NCI-H146 treated with DMSO at 0.1 percent for 48 hours (cell line): Measurements from ENCODE around the gene LTC4S.

Experiments
- DNase-seq: peaks from one replicate; lab custom pipeline; 2025; ENCODE audit not compliant: unreplicated experiment; lab: John Stamatoyannopoulos, UW

The LTC4S gene

DNA sequence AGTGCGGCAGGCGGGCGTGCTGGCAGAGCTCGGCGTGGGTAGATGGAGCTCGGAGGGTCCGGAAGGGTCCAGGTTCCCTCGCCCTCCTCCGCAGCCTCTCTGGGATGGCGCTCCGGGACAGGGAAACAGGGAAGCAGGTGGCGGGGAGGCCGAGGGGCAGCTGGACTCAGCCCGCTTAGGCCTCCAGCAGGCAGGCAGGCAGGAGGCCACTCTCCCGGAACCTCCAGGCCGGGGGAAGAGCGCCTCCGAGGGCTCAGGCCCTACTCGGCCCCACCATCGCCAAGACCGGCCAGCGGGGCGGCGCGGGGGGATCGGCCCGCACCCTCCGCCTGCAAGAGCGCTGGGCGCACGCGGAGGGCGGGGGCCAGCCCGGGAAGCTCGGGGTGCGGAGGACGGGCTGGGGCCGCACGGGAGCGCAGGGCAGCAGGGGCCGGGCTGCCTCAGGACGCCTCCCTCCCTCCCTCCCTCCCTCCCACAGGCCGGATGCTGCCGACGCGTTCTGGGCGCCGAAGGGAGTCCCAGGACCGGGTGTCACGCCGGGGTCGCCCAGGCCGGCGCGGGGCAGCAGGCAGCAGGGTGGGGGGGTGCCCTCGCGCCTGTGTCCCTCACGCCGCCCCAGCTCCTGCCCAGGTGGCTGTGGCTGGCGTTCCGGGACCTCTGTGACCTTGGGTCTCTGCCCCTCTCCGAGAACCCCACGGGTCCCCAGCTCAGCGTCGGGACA is 11.9 kb downstream of the LTC4S start:
- peak; percentile 0 for DNase-seq

DNA sequence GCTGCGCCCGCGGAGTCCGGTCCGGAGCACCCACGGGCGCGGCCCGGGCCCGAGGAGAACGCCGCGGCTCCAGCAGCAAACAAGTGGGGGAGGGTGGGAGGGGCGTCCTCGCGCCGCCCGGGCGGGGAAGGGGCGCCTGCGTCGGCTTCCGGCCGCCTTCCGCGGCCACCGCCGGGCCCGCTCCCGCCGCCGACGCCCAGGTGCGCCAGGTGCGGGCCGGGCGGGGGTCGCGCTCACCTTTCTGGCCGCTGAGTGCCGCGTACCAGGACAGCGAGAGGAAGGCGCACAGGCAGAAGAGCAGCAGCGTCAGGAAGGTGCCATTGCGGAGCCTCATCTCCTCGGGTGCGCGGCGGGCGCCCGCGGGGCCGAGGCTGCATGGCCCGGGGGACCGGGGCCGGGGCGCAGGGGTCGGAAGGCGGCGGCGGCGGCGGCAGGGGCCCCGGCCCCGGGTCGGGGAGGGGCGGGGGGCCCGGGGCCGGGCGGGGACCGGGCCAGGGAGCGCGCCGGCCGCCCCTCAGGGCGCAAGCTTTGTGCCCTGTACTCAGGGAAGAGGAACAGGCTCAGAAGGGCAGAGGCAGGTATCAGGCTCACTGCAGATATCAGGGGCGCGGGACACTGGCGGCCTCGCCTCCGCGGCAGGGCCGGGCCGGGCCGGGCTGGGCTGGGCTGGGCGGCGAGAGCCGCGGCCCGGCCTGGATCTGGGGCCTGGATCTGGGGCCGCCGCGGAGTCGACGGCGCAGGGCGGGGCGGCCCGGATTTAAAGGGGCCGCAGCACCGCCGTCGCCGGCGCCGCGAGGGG is 12.7 kb downstream of the LTC4S start, which contains the start of gene MGAT4B:
TSS of gene MGAT4B (minus strand) at position 617 of the 799 bp plus-strand sequence. CDS start at position 334, 283 bp downstream.
- peak; percentile 32 for DNase-seq

DNA sequence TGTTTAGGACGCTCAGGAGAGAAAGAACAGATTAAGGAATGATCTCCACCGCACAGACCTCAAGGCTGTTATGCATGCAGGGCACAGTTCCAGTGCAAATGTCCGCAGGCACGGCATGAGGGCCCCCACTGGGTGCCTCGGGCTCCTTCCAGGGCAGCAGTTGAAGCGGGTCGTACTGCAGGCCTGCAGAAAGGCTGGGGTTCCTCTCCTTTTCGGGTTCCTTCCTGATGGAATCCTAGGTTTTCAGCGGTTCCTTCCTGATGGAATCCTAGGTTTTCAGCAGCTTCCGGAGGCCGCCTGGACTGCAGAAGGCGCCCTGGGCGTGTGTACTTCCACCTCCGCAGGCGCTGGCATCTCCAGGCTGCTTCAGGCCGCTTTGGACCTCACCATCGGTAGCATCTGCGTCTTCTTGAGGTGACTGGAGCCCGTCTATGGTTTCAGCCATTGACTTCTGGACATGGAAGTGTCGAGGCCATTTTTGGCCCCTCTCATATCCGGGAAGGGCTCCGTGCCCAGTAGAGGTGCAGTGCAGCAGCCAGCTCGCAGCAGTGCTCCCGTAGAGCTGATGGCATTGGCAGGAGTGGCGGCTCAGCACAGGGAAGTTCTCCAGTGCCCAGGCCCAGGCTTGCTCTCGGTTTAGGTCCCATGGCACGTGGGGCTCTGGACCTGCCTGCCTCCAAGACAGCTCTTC is 18.5 kb downstream of the LTC4S start:
- DNase-seq = no peak

DNA sequence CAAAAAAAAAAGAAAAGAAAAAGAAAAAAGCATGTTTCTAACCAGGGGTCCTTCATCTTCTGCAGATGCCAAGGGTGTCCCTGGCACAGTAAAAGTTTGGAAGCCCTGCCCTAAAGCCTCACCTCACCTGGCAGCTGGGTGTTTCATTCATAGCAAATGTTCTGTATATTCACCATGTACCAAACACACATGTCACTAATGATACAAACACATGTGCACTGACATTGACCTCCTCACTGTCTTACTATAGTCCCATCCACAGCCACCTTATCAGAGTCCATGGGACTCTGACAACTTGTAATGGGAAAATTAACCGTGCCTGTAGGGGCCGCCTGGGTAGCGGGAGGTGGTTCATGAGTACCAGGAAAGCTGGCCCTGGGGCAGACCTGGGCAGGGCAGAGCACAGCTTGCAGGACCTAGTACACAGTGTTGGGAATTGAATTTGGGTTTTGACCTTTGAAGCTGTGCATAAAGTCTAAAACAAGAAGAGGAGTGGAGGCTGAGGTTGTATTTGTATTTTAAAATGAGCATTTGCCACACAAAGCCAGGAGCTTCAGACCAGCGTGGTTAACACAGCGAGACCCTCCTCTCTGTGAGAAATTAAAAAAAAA is 19.3 kb downstream of the LTC4S start:
- DNase-seq = no peak

DNA sequence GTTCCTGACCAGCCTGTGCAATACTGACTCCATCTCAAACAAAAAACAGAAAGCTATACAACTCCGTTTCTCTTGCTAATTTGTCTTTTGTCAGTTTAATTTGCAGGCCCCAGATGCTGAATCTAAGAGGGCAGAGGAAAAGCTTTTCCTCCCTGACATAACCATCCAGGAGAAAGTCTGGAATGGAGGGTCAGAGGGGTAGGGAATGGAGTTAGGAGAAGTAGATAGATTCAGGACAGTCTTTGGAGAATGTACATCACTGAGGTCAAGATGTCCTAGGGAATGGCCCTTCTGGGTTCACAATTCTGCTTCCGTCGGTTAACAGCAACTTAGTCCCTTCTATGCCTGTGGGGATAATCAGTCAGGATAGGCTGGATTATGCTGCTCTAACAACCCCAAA is 20.3 kb downstream of the LTC4S start:
- DNase-seq = no peak

DNA sequence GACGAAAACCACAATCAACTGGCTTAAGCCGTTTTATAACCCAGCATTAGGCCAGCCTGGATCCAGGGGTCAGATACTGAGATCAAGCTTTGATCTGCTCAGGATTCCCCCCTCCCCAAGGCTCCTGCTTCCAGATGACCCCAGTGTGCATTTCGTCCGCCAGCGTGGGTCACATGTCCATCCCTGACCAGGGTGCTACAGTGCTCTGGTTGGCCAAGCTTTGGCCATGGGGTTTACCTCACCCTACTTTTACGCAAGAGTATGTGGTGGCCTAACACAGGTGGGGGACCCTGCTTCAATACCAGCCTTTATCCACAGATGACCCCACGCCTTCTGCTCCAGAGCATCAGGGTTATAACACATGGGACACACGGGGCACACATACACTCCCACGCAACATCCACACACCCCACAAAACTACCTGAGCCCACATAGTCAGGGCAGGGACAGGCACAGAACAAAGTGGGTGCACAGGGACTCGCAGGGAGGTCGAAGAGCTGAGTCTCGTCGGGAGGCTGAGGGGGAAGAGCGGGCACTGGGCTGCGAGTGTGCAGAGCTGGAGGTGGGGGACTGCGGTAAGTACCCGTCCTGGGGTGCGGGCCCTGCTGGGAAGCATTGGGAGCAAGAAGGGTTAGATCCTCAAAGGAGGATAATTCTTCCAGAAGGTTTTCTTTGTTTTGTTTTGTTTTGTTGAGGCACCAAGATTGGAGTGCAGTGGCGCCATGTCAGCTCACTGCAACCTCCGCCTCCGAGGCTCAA is 21.9 kb downstream of the LTC4S start:
- no peak for DNase-seq

DNA sequence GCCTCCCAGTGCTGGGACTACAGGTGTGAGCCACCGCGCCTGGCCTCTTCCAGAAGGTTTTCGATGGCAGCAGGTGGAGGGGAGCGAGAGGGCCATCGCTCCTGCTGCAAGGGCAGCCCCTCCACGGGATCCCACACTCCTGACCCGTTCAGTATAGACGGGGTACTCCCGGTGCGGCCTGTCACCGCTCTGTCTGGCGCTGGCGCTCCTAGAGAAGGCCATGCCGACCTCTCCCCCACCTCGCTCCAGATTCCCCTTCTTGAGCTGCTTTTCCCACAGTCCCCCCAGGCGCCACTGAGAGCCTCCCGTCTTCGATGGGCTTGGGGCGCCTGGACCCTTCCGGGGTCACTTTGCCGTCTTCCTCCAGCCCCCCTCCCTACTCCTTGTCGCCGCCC is 22.6 kb downstream of the LTC4S start:
- no peak for DNase-seq

DNA sequence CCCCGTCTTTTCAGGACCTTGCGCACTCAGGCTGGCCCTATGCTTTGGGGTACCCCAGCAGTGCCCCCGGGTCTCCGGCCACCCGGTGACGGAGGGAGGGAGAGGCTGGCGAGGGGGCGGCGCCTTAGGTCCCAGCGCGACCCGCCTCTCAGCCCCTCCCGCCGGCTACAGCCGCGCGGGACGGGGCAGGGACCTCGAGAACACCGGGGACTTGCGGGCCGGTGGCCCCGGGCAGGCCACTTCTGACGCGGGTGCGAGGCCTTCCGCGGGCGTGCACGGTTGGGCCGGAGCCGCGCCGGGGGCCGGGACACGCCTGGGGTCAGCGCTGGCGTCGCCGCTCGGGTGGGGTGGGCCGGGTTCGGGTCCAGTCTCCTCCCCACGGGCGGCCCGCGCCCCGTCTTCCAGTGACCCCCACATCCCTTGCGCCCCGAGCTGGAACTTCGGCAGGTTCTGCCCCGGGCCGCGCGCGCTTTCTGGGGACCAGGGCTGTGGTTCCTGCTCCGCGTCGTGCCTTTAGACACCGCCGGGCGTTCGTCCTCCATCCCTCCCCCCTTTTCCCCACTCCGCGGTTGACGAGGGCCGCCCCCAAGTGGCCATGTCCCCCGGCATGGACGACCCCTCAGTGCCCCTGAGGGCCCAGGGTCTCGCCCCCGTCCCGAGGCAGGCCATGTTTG is 23.1 kb downstream of the LTC4S start:
- DNase-seq = no peak

DNA sequence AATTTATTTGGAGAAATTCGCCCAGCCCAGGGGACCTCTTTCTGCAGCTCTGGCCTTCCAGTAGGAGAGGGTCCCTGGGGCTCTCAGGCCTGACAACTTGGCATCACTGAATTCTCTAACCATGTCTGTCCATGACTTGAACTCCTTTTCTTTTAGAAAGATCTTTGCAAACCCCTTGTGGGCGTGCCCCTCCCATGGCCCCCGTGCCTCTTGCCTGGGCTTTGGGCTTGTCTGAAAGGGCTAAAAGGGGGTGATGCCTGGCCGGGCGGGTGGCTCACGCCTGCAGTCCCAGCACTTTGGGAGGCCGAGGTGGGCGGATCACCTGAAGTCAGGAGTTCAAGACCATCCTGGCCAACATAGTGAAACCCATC is 23.7 kb downstream of the LTC4S start:
- no peak for DNase-seq

DNA sequence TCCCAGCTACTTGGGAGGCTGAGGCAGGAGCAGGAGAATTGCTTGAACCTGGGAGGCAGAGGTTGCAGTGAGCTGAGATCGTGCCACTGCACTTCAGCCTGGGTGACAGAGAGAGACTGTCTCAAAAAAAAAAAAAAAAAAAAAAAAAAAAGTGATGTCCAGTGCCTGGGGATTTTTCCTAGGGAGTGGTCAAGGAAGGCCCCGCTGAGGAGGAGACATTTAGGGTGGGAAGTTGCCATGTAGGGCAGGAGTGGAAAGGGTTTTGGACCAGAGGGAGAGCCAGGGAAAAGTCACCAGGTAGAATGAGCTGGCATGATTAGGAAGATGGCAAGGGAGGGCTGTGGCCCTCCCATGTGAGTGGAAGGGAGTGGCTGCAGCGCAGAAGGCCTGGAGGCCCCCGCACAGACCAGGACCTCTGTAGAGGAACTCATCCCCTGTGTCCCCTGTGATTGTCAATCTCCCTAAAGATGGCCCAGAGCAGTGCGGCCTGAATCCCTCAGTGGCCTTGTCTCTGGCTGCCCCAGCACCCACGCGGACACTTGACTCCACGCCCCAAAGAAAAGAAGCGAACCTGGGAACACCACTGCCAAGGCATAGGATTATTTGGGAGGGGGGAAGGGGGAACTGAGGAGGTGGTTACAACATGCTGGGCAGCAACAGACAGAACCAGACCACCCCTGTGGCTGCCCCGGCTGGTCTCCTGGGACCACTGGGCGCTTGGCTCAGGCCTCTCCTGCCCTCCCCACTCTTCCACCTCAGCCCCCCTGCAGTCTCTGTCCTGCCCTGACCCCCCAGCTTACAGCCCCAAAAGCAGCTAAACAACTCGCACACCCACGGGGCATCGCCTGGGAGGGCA is 24.3 kb downstream of the LTC4S start:
- DNase-seq = no peak

DNA sequence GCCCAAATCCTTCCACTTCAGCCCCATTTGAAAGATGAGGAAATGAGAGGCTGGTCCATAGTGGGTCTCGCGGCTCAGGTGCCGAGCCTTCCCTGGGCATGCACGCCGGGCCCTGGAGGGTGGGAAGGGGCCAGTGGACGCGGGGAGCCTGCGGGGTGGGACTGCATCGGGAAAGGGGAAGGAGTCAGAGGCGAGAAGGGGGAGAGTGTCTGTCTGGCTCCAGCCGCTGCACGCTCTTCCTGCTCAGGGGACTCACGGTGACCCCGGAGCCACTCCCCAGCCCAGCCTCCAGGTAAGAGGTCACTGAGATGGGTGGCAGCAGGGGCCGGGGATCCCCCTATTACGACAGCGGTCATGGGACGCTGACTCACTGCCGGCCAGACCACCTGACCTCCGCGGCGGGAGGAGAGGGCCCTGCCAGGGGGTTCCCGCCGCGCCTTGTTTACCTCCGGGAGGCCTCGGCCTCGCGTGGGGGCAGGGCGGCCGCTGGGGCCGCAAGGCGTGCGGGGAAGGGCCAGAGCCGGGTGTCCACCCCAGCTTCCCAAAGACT is 25.0 kb downstream of the LTC4S start:
- DNase-seq = peak; percentile 27

DNA sequence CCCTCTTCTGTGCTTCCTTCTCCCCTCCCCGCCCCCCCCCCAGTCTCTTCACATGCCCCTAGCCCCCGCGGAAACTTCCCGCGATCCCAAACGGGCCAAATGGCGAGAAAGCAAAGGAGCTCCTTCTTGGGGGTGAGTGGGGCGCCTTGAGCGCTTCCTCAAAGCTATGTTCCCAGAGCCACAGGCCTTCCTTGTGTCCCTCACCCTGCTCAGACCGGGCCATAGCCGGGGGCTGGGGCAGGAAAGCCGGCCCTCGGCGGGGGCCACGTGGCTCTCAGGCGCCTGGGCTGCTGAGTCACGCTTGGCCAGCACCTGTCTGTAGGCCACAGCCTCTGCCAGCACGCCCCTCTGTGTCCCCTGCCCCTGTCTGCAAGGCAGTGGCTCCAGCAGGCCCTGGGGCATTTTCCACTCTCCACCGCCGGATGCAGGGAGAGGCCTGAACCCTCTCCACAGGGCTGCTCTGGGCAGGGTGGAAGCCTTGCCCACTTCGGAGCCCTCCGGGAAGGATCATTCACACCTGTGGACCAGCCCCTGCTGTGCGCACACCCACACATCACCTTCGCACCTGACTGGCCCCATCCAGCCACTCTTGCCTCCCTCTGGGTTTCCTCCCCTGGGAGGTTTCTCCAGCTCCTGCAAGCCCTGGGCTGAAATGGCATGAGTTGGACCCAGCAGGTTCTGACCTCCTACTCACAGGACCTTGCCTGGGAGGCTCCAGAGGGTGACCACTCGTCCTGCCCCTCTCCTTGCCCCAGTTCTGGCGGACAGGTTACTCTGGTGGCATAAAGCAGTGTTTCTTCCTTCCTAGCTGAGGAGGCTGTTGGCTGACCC is 25.7 kb downstream of the LTC4S start:
- peak; percentile 75 for DNase-seq

DNA sequence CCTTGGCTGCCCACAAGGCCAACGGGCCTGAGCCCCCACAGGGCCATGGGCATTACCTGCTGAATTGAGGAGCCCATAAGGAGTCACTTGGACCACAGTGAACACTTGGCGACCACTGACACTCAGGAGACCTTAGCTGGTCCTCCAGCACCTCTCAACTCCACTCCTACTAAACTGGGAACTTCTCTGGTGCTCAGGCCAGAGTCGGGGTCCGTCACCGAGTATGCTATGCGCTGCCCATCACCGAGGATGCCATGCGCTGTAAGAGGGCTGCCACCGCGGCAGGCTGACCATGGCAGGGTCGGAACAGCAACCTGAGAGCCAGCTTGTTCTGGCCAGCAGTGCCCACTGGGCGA is 26.3 kb downstream of the LTC4S start:
- DNase-seq = no peak

DNA sequence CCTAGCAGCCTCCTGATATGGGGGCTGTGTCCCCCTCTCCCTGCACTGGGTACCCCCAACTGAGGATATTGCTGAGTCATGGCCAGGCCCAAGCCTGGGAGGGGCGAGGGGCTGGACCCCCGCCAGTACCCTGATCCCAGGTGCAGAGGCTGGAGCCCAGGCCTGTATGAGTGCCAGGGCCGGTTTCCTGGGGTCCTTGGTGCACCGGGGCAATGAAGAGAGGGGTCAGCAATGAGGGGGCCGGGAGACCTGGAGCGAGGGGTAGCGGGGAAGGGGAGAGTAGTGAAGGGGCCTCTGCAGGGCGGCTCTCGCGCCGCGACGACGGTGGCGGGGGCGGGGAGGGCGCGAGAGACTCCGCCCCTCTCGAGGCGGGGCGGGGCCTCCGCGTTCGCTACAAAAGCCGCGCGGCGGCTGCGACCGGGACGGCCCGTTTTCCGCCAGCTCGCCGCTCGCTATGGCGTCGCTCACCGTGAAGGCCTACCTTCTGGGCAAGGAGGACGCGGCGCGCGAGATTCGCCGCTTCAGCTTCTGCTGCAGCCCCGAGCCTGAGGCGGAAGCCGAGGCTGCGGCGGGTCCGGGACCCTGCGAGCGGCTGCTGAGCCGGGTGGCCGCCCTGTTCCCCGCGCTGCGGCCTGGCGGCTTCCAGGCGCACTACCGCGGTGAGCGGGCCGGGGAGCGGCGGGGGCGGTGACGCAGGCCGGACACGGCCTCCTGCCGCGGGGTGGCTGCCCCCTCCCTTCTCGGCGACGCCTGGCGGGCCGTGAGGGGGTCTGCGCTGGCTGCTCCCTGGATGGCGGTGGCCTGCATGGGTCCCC is 26.9 kb downstream of the LTC4S start, which contains the start of gene SQSTM1:
TSS of gene SQSTM1 (plus strand) at position 423 of the 815 bp plus-strand sequence. CDS start at position 455, 32 bp downstream.
- peak; percentile 36 for DNase-seq

DNA sequence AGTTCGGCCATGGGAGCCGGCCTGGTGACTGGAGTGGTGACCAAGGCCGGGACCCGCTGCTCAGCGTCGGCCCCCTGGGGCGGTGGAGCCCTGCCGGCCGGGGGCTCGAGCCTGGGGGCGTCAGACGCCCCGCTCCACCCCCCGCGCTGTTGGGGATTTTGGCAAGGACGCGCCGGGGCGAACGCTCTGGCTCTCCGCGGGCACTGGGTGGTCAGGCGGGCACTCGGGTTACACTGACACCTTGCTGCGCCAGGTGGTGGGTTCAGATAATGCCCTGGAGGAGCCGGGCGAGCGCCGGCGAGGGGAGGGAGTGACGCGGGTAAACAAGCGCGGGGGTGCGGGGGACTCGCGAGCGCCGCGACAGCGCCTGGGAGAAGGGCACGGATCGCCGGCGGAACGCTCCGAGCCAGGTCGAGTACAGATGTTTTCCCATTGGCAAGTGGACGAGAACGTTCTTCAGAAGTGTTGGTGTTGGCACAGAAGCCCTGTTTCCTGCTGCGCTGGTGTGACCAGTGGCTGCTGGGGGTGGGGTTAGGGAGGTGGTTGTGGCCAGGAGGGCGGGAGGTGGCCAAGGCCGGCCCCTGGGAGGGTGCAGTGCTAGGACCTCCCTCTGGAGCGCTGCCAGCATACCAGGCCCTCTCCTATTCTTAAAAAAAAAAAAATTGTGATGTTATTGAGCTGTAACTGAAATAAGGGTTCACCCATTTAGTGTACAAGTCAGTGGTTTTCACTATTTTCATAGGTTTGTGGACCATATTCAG is 27.7 kb downstream of the LTC4S start:
- peak; percentile 68 for DNase-seq

DNA sequence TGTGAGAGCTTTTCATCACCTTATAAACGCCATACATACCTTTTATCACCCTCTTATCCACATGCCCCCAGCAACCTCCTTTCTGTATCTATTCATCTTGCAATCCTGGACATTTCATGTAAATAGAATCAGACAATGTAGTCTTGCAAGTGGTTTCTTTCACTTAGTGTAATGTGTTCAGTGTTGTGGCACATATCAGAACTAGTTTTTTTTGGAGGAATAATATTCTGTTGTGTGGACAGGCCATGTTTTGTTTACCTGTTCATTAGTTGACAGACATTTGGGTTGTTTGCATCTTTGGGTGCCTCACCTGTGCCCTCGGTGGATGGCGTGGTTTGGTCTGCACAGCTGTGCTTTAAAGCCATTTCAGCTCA is 28.3 kb downstream of the LTC4S start:
- DNase-seq = no peak
